Mucosa of rectum (tissue), 2 donors: ENCODE measurements around the gene ITGAL.

Experiments used
- H3K27ac ChIP-seq, 2 donors: one replicate each; pipeline ENCODE4 v1.7.0; 2013; ENCODE audit warnings: inconsistent platforms in 2 of 2, low read depth in 2 of 2, low read length in 2 of 2
- H3K27me3 ChIP-seq, 2 donors: one replicate each; pipeline ENCODE4 v1.7.0; 2013; ENCODE audit warnings: low read length in 2 of 2; ENCODE audit not compliant: control insufficient read depth in 2 of 2, insufficient read depth in 2 of 2
- H3K36me3 ChIP-seq, 2 donors: one replicate each; pipeline ENCODE4 v1.7.0; 2013; ENCODE audit warnings: low read length in 2 of 2; ENCODE audit not compliant: control insufficient read depth in 2 of 2, insufficient read depth in 2 of 2
- H3K4me1 ChIP-seq, 2 donors: one replicate each; pipeline ENCODE4 v1.7.0; 2013; ENCODE audit warnings: low read length in 2 of 2, mild to moderate bottlenecking in 1 of 2; ENCODE audit not compliant: control insufficient read depth in 2 of 2, insufficient read depth in 2 of 2
- H3K4me3 ChIP-seq, 2 donors: one replicate each; pipeline ENCODE4 v1.7.0; 2013; ENCODE audit warnings: low read length in 2 of 2
- H3K9ac ChIP-seq, 2 donors: one replicate each; pipeline ENCODE4 v1.7.0; 2013; ENCODE audit warnings: low read length in 2 of 2, low read depth in 1 of 2, mild to moderate bottlenecking in 1 of 2
- H3K9me3 ChIP-seq, 2 donors: one replicate each; pipeline ENCODE4 v1.7.0; 2013; ENCODE audit warnings: low read length in 2 of 2; ENCODE audit not compliant: control insufficient read depth in 2 of 2
- donor health status: healthy.
- donor health status: Normal muscosa, but diverticular disease.

Gene ITGAL

DNA sequence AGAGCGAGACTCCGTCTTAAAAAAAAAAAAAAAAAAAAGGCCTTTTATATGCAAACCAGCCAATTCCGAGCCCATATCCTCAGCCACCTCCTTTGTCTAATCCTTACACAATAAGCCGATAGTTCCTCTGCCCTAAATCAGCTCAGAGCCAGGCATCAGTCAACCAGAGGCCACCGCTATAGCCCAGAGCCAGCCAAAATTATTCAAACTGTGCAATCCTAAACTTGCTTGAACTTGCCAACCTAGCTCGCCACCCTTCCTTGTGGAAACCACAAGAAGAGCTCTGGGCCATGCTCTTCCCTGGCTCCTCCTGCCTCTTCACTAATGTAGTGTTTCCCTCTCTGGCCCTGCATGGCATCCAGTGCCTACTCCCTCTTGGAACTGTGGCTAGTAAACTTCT lies 17.7 kb downstream of the ITGAL start:
- peaks cover 0 to 9% of the 10 kb centered on the region in 2 donors for H3K36me3 ChIP-seq
- H3K9ac ChIP-seq = no peak overlapping the region
- H3K4me1 ChIP-seq = no peaks in the 10 kb centered on the region
- H3K27me3 ChIP-seq = no peaks in the 10 kb centered on the region
- no peak overlapping the region for H3K4me3 ChIP-seq
- H3K27ac ChIP-seq = no peak overlapping the region
- H3K9me3 ChIP-seq = no peaks in the 10 kb centered on the region

DNA sequence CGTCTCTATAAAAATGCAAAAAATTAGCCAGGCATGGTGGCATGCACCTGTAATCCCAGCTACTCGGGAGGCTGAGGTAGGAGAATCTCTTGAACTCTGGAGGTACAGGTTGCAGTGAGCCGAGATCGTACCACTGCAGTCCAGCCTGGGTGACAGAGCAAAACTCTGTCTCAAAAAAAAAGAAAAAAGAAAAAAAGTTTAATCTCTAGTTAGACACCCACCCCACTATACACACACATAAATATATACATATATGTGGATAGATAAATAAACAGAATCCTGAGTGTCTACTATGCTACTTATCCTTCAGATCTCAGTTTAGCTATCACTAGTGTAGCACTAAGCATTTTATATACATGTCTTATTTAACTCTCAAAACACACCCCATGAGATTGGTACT lies 18.7 kb downstream of the ITGAL start:
- Histone ChIP-seq H3K36me3 (peaks cover 0 to 14% of the 10 kb centered on the region in 2 donors), H3K9me3 (no peaks in the 10 kb centered on the region), H3K9ac (no peak overlapping the region), H3K4me1 (no peaks in the 10 kb centered on the region), H3K4me3 (no peak overlapping the region), H3K27ac (no peak overlapping the region), H3K27me3 (no peaks in the 10 kb centered on the region)

DNA sequence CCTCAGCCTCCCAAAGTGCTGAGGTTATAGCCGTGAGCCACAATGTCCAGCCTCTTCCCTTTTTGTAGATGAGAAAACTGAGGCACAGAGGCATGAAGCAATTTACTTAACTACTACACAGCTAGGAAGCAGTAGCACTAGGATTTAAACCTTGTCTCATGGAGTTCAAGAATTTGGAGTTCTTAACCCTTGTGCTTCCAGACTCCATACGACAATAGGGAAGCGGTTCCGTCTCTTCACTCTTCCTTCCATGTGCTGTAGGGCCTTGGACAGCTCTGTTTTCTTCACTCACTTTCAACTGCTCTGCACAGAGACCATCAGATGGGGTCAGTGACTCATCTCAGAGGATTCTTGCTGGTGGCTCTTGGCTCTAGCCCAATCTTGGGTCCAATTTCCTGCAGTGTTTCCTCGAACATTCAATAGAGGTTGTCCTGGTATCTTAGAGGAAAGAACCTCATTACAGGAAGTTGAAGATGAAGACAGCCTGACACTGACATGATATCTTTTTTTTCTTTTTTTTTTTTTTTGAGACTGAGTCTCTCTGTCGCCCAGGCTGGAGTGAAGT lies 19.3 kb downstream of the ITGAL start:
- Histone ChIP-seq H3K9me3 (no peaks in the 10 kb centered on the region), H3K4me3 (no peak overlapping the region), H3K9ac (no peak overlapping the region), H3K36me3 (peaks cover 0 to 17% of the 10 kb centered on the region in 2 donors), H3K4me1 (no peaks in the 10 kb centered on the region), H3K27ac (no peak overlapping the region), H3K27me3 (no peaks in the 10 kb centered on the region)

DNA sequence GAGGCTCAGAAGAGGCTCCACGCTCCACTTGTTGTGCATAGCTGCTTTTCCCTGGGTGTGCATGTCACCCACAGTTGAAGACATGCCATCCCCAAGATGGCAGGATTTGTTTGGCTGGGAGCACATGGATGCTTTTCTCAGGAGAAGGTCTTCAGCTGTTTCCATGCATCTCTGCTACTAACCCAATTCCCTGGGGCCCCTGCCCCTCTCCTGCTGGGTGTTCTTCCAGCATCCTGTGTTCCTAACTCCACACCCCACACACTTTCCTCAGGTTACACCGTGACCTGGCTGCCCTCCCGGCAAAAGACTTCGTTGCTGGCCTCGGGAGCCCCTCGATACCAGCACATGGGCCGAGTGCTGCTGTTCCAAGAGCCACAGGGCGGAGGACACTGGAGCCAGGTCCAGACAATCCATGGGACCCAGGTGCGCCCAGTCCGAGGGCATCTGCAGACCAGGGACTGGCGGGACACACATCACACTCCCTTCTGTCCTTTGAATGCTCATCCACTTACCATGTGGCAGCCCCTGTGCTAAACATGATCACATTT lies 21.5 kb downstream of the ITGAL start:
- Histone ChIP-seq H3K9ac (no peak overlapping the region), H3K27me3 (no peaks in the 10 kb centered on the region), H3K4me1 (no peaks in the 10 kb centered on the region), H3K9me3 (no peaks in the 10 kb centered on the region), H3K27ac (no peak overlapping the region), H3K36me3 (peaks cover 0 to 20% of the 10 kb centered on the region in 2 donors), H3K4me3 (no peak overlapping the region)

DNA sequence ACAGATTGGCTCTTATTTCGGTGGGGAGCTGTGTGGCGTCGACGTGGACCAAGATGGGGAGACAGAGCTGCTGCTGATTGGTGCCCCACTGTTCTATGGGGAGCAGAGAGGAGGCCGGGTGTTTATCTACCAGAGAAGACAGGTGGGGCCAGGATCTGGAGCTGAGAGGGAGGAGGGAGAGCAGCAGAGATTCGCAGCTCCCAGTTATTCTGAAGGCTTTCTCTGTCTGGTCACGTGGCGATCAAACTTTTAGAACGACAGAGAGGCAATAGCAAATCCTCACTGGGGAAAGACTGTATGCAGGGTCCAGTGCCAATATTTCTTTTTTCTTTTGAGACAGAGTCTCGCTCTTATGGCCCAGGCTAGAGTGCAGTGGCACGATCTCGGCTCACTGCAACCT lies 22.2 kb downstream of the ITGAL start:
- H3K4me1 ChIP-seq = no peaks in the 10 kb centered on the region
- H3K9me3 ChIP-seq = no peaks in the 10 kb centered on the region
- H3K27ac ChIP-seq = no peak overlapping the region
- no peaks in the 10 kb centered on the region for H3K27me3 ChIP-seq
- no peak overlapping the region for H3K9ac ChIP-seq
- H3K4me3 ChIP-seq = no peak overlapping the region
- H3K36me3 ChIP-seq = peaks cover 0 to 25% of the 10 kb centered on the region in 2 donors

DNA sequence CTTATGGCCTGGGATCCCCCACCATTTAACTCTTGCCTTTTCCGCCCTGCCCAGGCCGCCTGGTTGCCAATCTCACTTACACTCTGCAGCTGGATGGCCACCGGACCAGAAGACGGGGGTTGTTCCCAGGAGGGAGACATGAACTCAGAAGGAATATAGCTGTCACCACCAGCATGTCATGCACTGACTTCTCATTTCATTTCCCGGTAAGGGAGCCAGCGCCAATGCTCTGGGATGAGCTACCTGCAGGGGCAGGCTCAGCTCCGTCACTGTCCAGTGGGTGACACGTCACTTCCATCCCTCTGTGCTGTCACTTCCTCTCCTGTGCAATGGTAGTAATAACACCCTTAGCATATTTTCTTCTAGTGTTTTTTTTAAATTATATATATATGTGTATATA lies 26.7 kb downstream of the ITGAL start:
- no peak overlapping the region for H3K4me3 ChIP-seq
- no peaks in the 10 kb centered on the region for H3K9me3 ChIP-seq
- H3K9ac ChIP-seq = no peak overlapping the region
- no peaks in the 10 kb centered on the region for H3K27me3 ChIP-seq
- H3K4me1 ChIP-seq = no peaks in the 10 kb centered on the region
- H3K36me3 ChIP-seq = peaks cover 0 to 19% of the 10 kb centered on the region in 2 donors
- H3K27ac ChIP-seq = no peak overlapping the region

DNA sequence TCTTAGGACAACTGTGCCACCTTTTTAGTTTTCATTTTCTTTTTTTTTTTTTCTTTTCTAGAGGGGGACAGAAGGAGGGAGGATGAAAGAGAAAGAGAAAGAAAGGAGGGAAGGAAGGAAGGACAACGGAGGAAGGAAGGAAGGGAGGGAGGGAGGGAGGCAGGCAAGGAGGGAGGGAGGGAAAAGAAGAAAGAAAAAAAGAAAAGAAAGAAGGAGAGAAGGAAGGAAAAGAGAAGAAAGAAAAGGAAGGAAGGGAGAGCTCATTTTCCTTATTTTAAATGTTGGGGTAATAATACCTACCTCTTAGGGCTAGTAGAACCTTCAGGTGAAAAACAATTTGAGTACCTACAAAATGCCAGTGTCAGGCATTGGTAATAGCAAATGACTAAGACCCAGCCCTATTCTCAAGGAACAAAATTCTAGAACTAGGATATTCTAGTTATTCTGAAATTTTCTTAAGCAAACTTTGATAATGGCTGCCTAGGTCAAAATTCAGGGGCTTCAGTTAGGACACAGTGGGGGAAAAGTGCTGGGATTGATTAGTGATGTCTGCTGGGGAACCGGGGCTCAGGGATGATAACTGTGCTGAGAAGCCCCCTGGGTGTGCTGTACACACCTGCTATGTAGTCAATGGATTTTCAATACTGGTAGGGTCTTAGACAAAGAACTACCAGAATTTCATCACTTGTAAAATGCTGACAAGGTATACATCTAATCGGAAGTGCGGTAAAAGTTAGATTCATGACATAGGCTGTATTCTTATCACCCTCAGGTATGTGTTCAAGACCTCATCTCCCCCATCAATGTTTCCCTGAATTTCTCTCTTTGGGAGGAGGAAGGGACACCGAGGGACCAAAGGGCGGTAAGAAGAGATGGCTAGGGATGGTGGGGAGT lies 31.1 kb downstream of the ITGAL start:
- Histone ChIP-seq H3K9me3 (no peaks in the 10 kb centered on the region), H3K27me3 (no peaks in the 10 kb centered on the region), H3K27ac (no peak overlapping the region), H3K9ac (no peak overlapping the region), H3K4me3 (no peak overlapping the region), H3K4me1 (no peaks in the 10 kb centered on the region), H3K36me3 (peaks cover 0 to 11% of the 10 kb centered on the region in 2 donors)

DNA sequence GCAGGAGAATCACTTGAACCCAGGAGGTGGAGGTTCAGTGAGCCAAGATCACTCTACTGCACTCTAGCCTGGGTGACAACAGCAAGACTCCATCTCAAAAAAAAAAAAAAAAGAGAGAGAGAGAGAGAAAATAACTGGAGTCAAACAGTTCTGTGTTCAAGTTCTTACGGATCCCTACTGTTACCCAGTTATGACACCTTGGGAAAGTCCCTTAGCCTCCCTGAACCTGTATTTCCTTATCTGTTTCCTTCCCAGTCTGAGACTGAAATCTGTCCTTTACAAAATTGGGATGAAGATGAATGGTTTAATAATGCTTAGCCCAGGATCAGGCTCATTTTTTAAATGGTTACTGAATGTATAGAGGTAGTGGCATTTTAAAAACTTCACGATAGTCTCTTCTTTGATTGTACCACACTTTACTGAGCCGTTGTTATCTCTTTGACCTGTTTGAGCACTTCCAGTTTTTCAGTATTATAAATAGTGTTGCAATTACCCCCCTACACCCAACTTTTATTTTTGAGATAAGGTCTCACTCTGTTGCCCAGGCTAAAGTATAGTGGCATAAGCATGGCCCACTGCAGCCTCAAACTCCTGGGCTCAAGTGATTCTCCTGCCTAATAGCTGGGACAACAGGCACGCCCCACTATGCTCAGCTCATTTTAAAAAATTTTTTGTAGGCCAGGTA lies 36.7 kb downstream of the ITGAL start:
- no peaks in the 10 kb centered on the region for H3K9me3 ChIP-seq
- peaks cover 3 to 9% of the 10 kb centered on the region in 2 donors for H3K36me3 ChIP-seq
- no peaks in the 10 kb centered on the region for H3K4me1 ChIP-seq
- no peak overlapping the region for H3K4me3 ChIP-seq
- no peak overlapping the region for H3K27ac ChIP-seq
- H3K27me3 ChIP-seq = no peaks in the 10 kb centered on the region
- no peak overlapping the region for H3K9ac ChIP-seq

DNA sequence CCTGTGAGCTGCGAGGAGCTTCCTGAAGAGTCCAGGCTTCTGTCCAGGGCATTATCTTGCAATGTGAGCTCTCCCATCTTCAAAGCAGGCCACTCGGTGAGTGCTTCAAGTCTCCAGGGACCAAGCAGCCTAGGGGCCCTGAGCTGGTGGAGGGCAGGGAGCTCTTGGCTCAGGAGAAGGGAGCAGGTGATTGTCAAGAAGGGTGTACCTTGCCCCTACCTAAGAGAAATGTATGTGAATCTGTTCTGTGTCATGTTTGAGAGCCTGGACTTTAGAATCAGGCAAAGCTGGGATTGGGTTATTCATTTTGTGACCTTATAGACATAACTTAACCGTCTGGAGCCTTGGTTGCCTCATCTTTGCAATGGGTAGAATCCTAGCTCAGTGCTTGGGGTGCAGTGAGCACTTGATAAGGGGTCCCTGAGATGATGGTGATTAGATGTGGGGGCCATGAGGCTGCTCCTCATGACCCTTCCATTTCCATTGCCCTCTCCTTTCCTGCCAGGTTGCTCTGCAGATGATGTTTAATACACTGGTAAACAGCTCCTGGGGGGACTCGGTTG lies 37.9 kb downstream of the ITGAL start:
- H3K4me3 ChIP-seq = no peak overlapping the region
- no peak overlapping the region for H3K27ac ChIP-seq

DNA sequence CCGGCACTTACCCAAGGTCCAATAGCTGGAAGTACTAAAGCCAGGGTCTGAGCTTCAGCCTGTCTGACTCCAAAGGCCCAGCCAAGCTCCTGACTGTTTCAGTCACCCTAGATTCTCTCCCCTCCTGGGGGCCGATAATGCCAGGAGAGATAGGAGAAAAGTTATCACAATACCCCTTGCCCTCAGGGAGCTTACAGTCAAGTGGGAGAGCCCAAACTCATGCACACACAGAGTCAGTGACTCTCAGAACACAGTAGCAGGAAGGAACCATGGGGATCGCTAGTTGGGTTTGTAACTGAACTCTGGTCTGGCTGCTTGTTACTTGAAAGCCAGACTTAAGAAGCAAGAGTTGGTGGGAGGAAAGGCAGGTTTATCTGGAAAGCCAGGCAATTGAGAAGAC lies 39.0 kb downstream of the ITGAL start:
- H3K4me3 ChIP-seq = no peak overlapping the region
- H3K36me3 ChIP-seq = peaks cover 3 to 13% of the 10 kb centered on the region in 2 donors
- no peaks in the 10 kb centered on the region for H3K4me1 ChIP-seq
- no peak overlapping the region for H3K27ac ChIP-seq
- H3K27me3 ChIP-seq = no peaks in the 10 kb centered on the region
- H3K9ac ChIP-seq = no peak overlapping the region
- no peaks in the 10 kb centered on the region for H3K9me3 ChIP-seq

More for the DNA sequence above, 37.9 kb downstream of the ITGAL start:
- no peaks in the 10 kb centered on the region for H3K9me3 ChIP-seq
- H3K36me3 ChIP-seq = peaks cover 3 to 13% of the 10 kb centered on the region in 2 donors
- no peaks in the 10 kb centered on the region for H3K4me1 ChIP-seq
- no peak overlapping the region for H3K9ac ChIP-seq
- H3K27me3 ChIP-seq = no peaks in the 10 kb centered on the region
